Caco-2 (cell line): ENCODE data around the gene VWA1. TPM values are rescaled to one million over a fixed set of nuclear protein-coding genes. Genes with fewer than 3 reads are reported as not detected.
"Not testable (repeated sequence)": the region's sequence is repeated elsewhere in the genome, so short reads cannot be mapped to it uniquely, and the experiment has no call there.

Experiments used
- BruUV-seq: library from RNA; stranded (reverse); fragments of 400-500 nt; replicated peaks from 2 replicates; lab custom pipeline; 2021; lab: Mats Ljungman, UMichigan
- CTCF ChIA-PET: fragments of 300-600 bp; sonication (Branson Sonifier 250); formaldehyde crosslinking; loops from one replicate; lab custom pipeline; 2022; ENCODE audit warnings: antibody characterized with exemption; lab: Charles Lee
- POLR2A ChIA-PET: fragments of 300-600 bp; sonication (Branson Sonifier 250); formaldehyde crosslinking; loops from one replicate; lab custom pipeline; 2022; ENCODE audit warnings: antibody characterized with exemption; lab: Charles Lee
- DNase-seq, 2 experiments: peaks; one replicate each; pipeline versions ENCODE4 v3.0.0 to v3.0.0-alpha.2; 2020 to 2022
- H3K27me3 ChIP-seq: replicated peaks from 2 replicates; pipeline ENCODE4 v1.6.0; 2011; ENCODE audit warnings: low read length; ENCODE audit not compliant: control insufficient read depth, insufficient read depth
- H3K36me3 ChIP-seq: 2 replicates; pipeline ENCODE4 v1.5.1; 2011; ENCODE audit warnings: low read length; ENCODE audit not compliant: control insufficient read depth, insufficient read depth
- H3K4me1 ChIP-seq: fragments of 250-450 bp; sonication (Bioruptor Pico); 2 replicates; pipeline ENCODE4 v1.5.1; 2020; ENCODE audit warnings: mild to moderate bottlenecking
- H3K4me3 ChIP-seq: 2 replicates; pipeline ENCODE4 v1.5.1; 2011; ENCODE audit warnings: low read depth, mild to moderate bottlenecking, control low read depth, low read length
- H3K9me3 ChIP-seq: fragments of 250-450 bp; sonication (Bioruptor Pico); 2 replicates; pipeline ENCODE4 v1.5.1; 2020; ENCODE audit warnings: mild to moderate bottlenecking, moderate library complexity
- H3K27ac Mint-ChIP-seq: one replicate; pipeline ENCODE4 v1.8.0; 2022; ENCODE audit warnings: mixed read lengths; ENCODE audit not compliant: unreplicated experiment
- H3K27me3 Mint-ChIP-seq: one replicate; pipeline ENCODE4 v1.8.0; 2022; ENCODE audit warnings: mixed read lengths; ENCODE audit not compliant: insufficient read depth, unreplicated experiment
- H3K36me3 Mint-ChIP-seq: one replicate; pipeline ENCODE4 v1.8.0; 2022; ENCODE audit warnings: mild to moderate bottlenecking, mixed read lengths; ENCODE audit not compliant: insufficient read depth, unreplicated experiment
- H3K4me1 Mint-ChIP-seq: one replicate; pipeline ENCODE4 v1.8.0; 2022; ENCODE audit warnings: low read depth, mixed read lengths; ENCODE audit not compliant: unreplicated experiment
- H3K4me3 Mint-ChIP-seq: one replicate; pipeline ENCODE4 v1.8.0; 2022; ENCODE audit warnings: mild to moderate bottlenecking, moderate library complexity, mixed read lengths; ENCODE audit not compliant: unreplicated experiment
- H3K9me3 Mint-ChIP-seq: one replicate; pipeline ENCODE4 v1.8.0; 2022; ENCODE audit warnings: mixed read lengths; ENCODE audit not compliant: unreplicated experiment
- intact Hi-C: fragments of 100-400 bp; cut with micrococcal nuclease; formaldehyde crosslinking; loops from one replicate; pipeline ENCODE4 v1.10.0; 2022; ENCODE audit not compliant: unreplicated experiment
- total RNA-seq: library from RNA; stranded (reverse); gene quantifications from 2 replicates; pipeline ENCODE4 v1.2.3, GENCODE V29; 2022
- TF ChIP-seq, protein P1 (sequence below), 2 experiments: fragments of 200-600 bp in 1 of 2; IDR thresholded peaks; 1 replicate in 1 of 2; 2 replicates in 1 of 2; pipeline versions ENCODE4 v1.5.1 to v1.8.0; 2011 to 2022; ENCODE audit warnings: antibody characterized with exemption in 1 of 2, control low read depth in 1 of 2, inconsistent platforms in 1 of 2, low read depth in 1 of 2, low read length in 1 of 2, mild to moderate bottlenecking in 1 of 2, moderate library complexity in 1 of 2; ENCODE audit not compliant: insufficient read depth in 1 of 2, severe bottlenecking in 1 of 2, unreplicated experiment in 1 of 2

VWA1 gene
- total RNA-seq, 1 experiment from 2014 or later, result 74.7 TPM

- Histone ChIP-seq H3K27me3 (no peaks in the 10 kb centered on the region), H3K4me3 (no peak overlapping the region), H3K36me3 (no peaks in the 10 kb centered on the region), H3K4me1 (no peaks in the 10 kb centered on the region), H3K9me3 (no peaks in the 10 kb centered on the region)
- no peak for DNase-seq
- CTCF ChIA-PET, result interaction anchor here (0.7 kb wide), 1 partner anchor 86 kb away, joined by 3 read pairs; no protein-coding TSS in a partner anchor
- no peaks in the 10 kb centered on the region for H3K27me3 Mint-ChIP-seq
- POLR2A ChIA-PET, result no interaction called here
- H3K4me3 Mint-ChIP-seq, result no peak overlapping the region
- H3K9me3 Mint-ChIP-seq, result no peaks in the 10 kb centered on the region
- no peak overlapping the region for H3K27ac Mint-ChIP-seq
- peaks cover 73% of the 10 kb centered on the region for H3K36me3 Mint-ChIP-seq
- intact Hi-C loops, result no loop called here
- TF ChIP-seq, protein P1, sequence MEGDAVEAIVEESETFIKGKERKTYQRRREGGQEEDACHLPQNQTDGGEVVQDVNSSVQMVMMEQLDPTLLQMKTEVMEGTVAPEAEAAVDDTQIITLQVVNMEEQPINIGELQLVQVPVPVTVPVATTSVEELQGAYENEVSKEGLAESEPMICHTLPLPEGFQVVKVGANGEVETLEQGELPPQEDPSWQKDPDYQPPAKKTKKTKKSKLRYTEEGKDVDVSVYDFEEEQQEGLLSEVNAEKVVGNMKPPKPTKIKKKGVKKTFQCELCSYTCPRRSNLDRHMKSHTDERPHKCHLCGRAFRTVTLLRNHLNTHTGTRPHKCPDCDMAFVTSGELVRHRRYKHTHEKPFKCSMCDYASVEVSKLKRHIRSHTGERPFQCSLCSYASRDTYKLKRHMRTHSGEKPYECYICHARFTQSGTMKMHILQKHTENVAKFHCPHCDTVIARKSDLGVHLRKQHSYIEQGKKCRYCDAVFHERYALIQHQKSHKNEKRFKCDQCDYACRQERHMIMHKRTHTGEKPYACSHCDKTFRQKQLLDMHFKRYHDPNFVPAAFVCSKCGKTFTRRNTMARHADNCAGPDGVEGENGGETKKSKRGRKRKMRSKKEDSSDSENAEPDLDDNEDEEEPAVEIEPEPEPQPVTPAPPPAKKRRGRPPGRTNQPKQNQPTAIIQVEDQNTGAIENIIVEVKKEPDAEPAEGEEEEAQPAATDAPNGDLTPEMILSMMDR (IDR thresholded peaks at IDR 0.05; ENCODE audit: insufficient read depth in 1 of 2, low read depth in 1 of 2, low read length in 1 of 2, severe bottlenecking in 1 of 2, unreplicated experiment in 1 of 2), result no peak
- H3K4me1 Mint-ChIP-seq, result no peaks in the 10 kb centered on the region
- no TSS peak for BruUV-seq
Observed at GRCh38 chr1:1483714-1484113, 48.2 kb downstream of the VWA1 start.

- H3K36me3 ChIP-seq, H3K9me3 Mint-ChIP-seq, CTCF ChIA-PET: not testable (repeated sequence)
Observed at GRCh38 chr1:1484976-1485750, 49.7 kb downstream of the VWA1 start.

GRCh38 chr1:1485755-1486317, 50.3 kb downstream of the VWA1 start:
- H3K27me3 ChIP-seq, H3K27ac Mint-ChIP-seq, H3K4me3 ChIP-seq, H3K27me3 Mint-ChIP-seq, H3K4me1 ChIP-seq, H3K9me3 ChIP-seq, intact Hi-C loops, H3K4me1 Mint-ChIP-seq, BruUV-seq, CTCF ChIA-PET, DNase-seq, H3K4me3 Mint-ChIP-seq, POLR2A ChIA-PET, H3K9me3 Mint-ChIP-seq, H3K36me3 ChIP-seq: not testable (repeated sequence)
- peaks cover 77% of the 10 kb centered on the region for H3K36me3 Mint-ChIP-seq

More at GRCh38 chr1:1484976-1485750, 49.7 kb downstream of the VWA1 start:
- intact Hi-C loops, H3K27ac Mint-ChIP-seq, H3K27me3 ChIP-seq, H3K4me3 ChIP-seq, DNase-seq, POLR2A ChIA-PET, H3K4me1 ChIP-seq, H3K4me1 Mint-ChIP-seq, H3K27me3 Mint-ChIP-seq, BruUV-seq, H3K4me3 Mint-ChIP-seq, H3K9me3 ChIP-seq: not testable (repeated sequence)
- peaks cover 77% of the 10 kb centered on the region for H3K36me3 Mint-ChIP-seq

DNA sequence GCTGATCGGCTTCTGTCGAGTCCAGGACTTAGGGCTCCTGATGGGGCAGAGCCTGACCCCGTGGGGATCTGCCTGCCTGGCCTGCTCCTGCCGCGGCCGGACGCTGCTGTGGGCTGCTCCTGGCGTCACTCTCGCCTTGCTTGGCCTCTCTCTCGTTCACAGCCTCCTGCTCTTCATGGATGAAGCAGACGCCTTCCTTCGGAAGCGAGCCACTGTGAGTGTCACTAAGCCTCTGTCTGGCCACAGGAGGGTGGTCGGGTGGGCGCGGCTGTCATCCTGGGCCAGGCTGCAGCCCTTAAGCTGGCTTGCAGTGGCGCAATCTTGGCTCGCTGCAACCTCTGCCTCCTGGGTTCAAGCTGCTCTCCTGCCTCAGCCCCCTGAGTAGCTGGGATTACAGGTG, 52.2 kb downstream of the VWA1 start:
- TF ChIP-seq, protein P1 (IDR thresholded peaks at IDR 0.05; ENCODE audit: insufficient read depth in 1 of 2, low read depth in 1 of 2, low read length in 1 of 2, severe bottlenecking in 1 of 2, unreplicated experiment in 1 of 2), result no peak
- POLR2A ChIA-PET, result no interaction called here
- intact Hi-C loops, result no loop called here
- no peak overlapping the region for H3K27ac Mint-ChIP-seq
- no peak overlapping the region for H3K4me3 Mint-ChIP-seq
- Histone ChIP-seq H3K4me3 (no peak overlapping the region), H3K9me3 (no peaks in the 10 kb centered on the region), H3K27me3 (no peaks in the 10 kb centered on the region), H3K36me3 (peaks cover 4% of the 10 kb centered on the region), H3K4me1 (no peaks in the 10 kb centered on the region)
- no peaks in the 10 kb centered on the region for H3K9me3 Mint-ChIP-seq
- H3K36me3 Mint-ChIP-seq, result peaks cover 84% of the 10 kb centered on the region
- no TSS peak for BruUV-seq
- H3K4me1 Mint-ChIP-seq, result no peaks in the 10 kb centered on the region
- CTCF ChIA-PET, result no interaction called here
- no peaks in the 10 kb centered on the region for H3K27me3 Mint-ChIP-seq
- no peak for DNase-seq
